IPS-20b (cell line): Measurements from ENCODE around the gene BTBD9.

Source experiments
- H3K27ac ChIP-seq: one replicate; pipeline ENCODE4 v1.5.1; 2013; ENCODE audit warnings: low read length
- H3K27me3 ChIP-seq: 2 replicates; pipeline ENCODE4 v1.6.1; 2013; ENCODE audit warnings: mild to moderate bottlenecking, low read length, inconsistent platforms; ENCODE audit not compliant: insufficient read depth
- H3K36me3 ChIP-seq: 2 replicates; pipeline ENCODE4 v1.6.1; 2013; ENCODE audit warnings: low read depth, mild to moderate bottlenecking, inconsistent platforms, low read length, moderate library complexity; ENCODE audit not compliant: insufficient read depth
- H3K4me1 ChIP-seq: 2 replicates; pipeline ENCODE4 v1.6.1; 2013; ENCODE audit warnings: mild to moderate bottlenecking, control low read depth, inconsistent platforms, low read length, moderate library complexity; ENCODE audit not compliant: insufficient read depth
- H3K4me3 ChIP-seq: 2 replicates; pipeline ENCODE4 v1.5.1; 2013; ENCODE audit warnings: mild to moderate bottlenecking, low read length, inconsistent platforms
- H3K9ac ChIP-seq: 2 replicates; pipeline ENCODE4 v1.6.1; 2013; ENCODE audit warnings: low read depth, mild to moderate bottlenecking, inconsistent platforms, low read length, moderate library complexity
- H3K9me3 ChIP-seq: 2 replicates; pipeline ENCODE4 v1.6.1; 2013; ENCODE audit warnings: mild to moderate bottlenecking, low read depth, low read length, inconsistent platforms; ENCODE audit not compliant: insufficient read depth

BTBD9 gene

GRCh38 chr6:38215225-38215624 lies 424.5 kb downstream of the BTBD9 start:
- no peaks in the 10 kb centered on the region for H3K9me3 ChIP-seq
- H3K9ac ChIP-seq = no peak overlapping the region
- H3K36me3 ChIP-seq = no peaks in the 10 kb centered on the region
- no peak overlapping the region for H3K4me3 ChIP-seq
- H3K4me1 ChIP-seq = peaks cover 24% of the 10 kb centered on the region; the same call in 1 of the 2 replicates
- no peak overlapping the region for H3K27ac ChIP-seq
- H3K27me3 ChIP-seq = no peaks in the 10 kb centered on the region

DNA sequence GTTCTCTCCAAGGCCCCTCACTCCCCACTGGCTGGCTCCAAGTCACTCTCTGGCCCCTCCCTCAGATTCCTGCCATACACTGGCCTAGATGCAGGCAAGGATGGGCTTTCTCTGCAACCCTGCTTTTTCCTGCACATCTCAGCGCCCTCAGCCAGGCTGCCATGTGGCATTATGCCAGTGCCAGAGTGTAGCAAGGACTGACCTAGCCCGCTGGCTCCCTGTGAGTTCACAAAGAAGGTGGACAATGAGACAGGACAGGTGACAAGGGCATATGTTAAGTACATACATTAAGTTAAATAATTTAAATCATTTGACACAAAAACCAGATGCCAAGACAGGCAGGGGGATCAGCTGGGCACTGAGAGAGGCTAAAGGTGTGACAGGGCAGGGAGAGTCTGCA lies 425.6 kb downstream of the BTBD9 start:
- Histone ChIP-seq H3K4me1 (peaks cover 24% of the 10 kb centered on the region; the same call in 1 of the 2 replicates), H3K4me3 (no peak overlapping the region)

GRCh38 chr6:38213251-38213658 lies 426.5 kb downstream of the BTBD9 start:
- Histone ChIP-seq H3K4me3 (no peak overlapping the region), H3K36me3 (no peaks in the 10 kb centered on the region), H3K27me3 (no peaks in the 10 kb centered on the region), H3K4me1 (peaks cover 24% of the 10 kb centered on the region; the same call in 1 of the 2 replicates), H3K9me3 (no peaks in the 10 kb centered on the region), H3K9ac (peak overlapping the region; percentile 1; the same call in 1 of the 2 replicates), H3K27ac (no peak overlapping the region)

More for the DNA sequence above, 425.6 kb downstream of the BTBD9 start:
- no peaks in the 10 kb centered on the region for H3K36me3 ChIP-seq
- no peak overlapping the region for H3K9ac ChIP-seq
- no peak overlapping the region for H3K27ac ChIP-seq
- H3K9me3 ChIP-seq = no peaks in the 10 kb centered on the region
- H3K27me3 ChIP-seq = no peaks in the 10 kb centered on the region

DNA sequence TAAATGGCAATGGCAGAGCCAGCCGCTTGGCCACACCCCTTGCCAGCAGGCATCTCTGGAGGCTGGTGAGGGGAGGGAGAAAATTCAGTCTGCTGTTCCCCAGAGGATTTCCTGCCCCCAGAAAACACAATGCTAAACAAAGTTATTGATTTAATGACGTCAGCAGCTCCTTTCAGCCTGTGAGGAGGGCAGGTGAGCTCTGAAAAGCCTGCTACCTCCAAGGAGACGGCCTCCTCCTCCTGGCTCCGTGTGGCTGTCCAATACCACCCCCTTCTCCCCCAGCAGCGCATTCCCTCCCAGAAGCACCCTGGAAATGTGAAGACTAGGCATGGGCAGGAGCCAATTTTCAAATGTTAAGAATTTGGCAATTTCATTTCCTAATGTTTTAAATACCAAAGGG lies 427.1 kb downstream of the BTBD9 start:
- Histone ChIP-seq H3K9ac (peak overlapping the region; percentile 1; the same call in 1 of the 2 replicates), H3K27ac (no peak overlapping the region)

DNA sequence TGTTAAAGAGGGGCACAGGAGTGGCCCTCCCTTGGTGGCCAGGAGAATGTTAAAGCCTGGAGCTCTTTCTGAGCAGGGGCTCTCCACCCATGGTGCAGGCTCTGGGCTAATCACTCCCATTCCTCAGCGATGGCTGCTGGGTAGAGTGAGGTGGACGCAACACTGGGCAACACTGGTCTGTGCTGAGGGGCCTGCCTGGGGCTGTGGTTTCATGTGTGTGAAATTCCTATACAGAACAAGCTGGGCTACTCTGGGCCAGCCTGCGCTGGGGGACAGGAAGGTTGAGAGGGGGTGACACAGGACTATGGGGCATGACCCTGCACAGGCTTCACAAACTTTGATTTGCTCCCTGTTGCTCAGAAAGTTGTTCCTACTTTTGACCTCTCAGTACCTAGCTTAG lies 427.6 kb downstream of the BTBD9 start:
- no peak overlapping the region for H3K9ac ChIP-seq
- no peak overlapping the region for H3K4me3 ChIP-seq

More for the DNA sequence above, 427.1 kb downstream of the BTBD9 start:
- no peaks in the 10 kb centered on the region for H3K36me3 ChIP-seq
- peaks cover 24% of the 10 kb centered on the region; the same call in 1 of the 2 replicates for H3K4me1 ChIP-seq
- no peaks in the 10 kb centered on the region for H3K27me3 ChIP-seq
- no peak overlapping the region for H3K4me3 ChIP-seq
- H3K9me3 ChIP-seq = no peaks in the 10 kb centered on the region

DNA sequence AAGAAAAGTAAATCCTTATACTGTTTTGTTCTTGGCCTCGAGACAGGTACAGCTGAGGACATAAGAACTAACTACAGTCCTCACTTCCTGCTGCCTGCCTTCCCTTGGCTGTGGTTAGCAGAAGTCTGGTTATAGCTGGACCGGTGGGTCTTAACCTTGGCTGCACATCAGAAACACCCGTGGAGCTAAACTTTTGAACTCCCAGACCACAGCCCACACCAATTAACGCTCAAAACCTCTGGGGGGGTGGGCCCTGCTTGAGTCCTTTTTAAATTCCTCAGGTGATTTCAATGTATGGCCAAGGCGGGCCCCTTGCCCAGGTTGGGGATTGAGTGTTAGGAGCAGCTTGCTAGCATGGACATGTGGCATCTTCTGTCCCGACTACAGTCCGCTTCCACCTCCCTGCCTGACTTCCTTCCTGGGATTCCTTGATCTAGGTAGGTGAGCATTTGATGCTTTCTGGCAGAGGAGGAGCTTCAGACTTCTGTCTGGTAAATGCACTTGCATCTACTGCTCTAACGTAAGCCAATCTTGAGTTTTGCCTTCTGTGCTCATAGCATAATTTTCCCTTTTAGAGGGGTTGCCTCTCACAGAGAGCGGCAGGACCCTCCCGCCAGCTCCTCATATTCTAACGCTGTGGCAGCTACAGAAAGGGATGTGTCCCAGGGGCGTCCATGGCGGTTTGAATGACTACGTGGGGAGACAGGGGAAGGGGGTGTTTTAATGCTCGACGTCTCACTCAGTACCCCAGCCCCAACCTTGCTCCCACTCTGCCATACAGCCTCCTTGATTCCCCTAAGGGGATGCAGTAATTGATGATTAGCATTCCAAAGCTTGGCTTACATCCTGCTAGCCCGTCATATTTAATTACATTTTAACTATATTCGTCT lies 430.1 kb downstream of the BTBD9 start:
- no peaks in the 10 kb centered on the region for H3K36me3 ChIP-seq
- H3K4me1 ChIP-seq = peaks cover 16% of the 10 kb centered on the region; the same call in 1 of the 2 replicates
- H3K9me3 ChIP-seq = no peaks in the 10 kb centered on the region
- H3K27ac ChIP-seq = no peak overlapping the region
- no peak overlapping the region for H3K4me3 ChIP-seq
- no peak overlapping the region for H3K9ac ChIP-seq
- H3K27me3 ChIP-seq = no peaks in the 10 kb centered on the region

More for the DNA sequence above, 427.6 kb downstream of the BTBD9 start:
- Histone ChIP-seq H3K36me3 (no peaks in the 10 kb centered on the region), H3K9me3 (no peaks in the 10 kb centered on the region), H3K27me3 (no peaks in the 10 kb centered on the region), H3K4me1 (peaks cover 24% of the 10 kb centered on the region; the same call in 1 of the 2 replicates), H3K27ac (no peak overlapping the region)

- Histone ChIP-seq H3K27me3 (no peaks in the 10 kb centered on the region), H3K36me3 (no peaks in the 10 kb centered on the region), H3K9me3 (no peaks in the 10 kb centered on the region), H3K9ac (no peak overlapping the region), H3K4me3 (no peak overlapping the region), H3K27ac (no peak overlapping the region), H3K4me1 (peaks cover 13% of the 10 kb centered on the region; the same call in 1 of the 2 replicates)
These were observed 431.7 kb downstream of the BTBD9 start for GRCh38 chr6:38208028-38208427.

DNA sequence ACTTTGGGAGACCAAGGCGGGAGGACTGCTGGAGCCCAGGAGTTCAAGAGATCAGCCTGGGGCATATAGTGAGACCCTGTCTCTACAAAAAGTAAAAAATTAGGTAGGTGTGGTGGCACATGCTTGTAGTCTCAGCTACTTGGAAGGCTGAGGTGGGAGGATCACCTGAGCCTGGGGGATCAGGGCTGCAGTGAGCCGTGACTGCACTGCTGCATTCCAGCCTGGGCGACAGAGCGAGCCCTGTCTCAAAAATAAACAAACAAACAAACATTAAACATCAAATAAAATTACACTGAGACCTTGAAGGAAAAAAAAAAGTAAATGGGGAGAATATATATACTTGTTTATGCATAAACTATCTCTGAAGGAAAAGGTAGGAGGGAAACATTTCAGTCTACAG lies 432.4 kb downstream of the BTBD9 start:
- H3K9ac ChIP-seq = no peak overlapping the region
- H3K4me3 ChIP-seq = no peak overlapping the region
- no peak overlapping the region for H3K27ac ChIP-seq
- no peaks in the 10 kb centered on the region for H3K36me3 ChIP-seq
- no peaks in the 10 kb centered on the region for H3K27me3 ChIP-seq
- no peaks in the 10 kb centered on the region for H3K9me3 ChIP-seq
- peaks cover 7% of the 10 kb centered on the region; the same call in 1 of the 2 replicates for H3K4me1 ChIP-seq

DNA sequence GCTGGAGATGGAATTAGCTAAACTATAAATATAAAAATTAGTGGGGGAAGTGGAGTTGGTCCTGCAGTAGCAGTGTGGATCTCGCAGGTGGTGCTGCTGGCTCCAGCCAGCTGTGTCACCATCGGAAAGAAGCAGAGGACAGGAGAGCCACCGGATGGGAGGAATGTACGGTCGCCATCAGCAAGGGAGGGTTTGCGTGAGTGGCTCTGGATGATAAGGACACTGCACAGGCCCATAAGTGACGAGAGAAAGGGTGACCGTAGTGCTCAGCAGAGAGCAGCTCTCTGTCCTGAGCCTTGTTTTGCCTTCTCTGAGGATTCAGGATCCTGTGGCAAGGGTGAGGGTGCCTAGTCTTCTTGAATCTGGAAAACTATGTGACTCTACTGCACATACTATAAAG lies 441.5 kb downstream of the BTBD9 start:
- Histone ChIP-seq H3K27me3 (no peaks in the 10 kb centered on the region), H3K9me3 (no peaks in the 10 kb centered on the region), H3K4me3 (no peak overlapping the region), H3K36me3 (no peaks in the 10 kb centered on the region), H3K4me1 (peaks cover 4% of the 10 kb centered on the region; the same call in 1 of the 2 replicates), H3K27ac (no peak overlapping the region), H3K9ac (no peak overlapping the region)

GRCh38 chr6:38195113-38195635 lies 444.6 kb downstream of the BTBD9 start:
- no peak overlapping the region for H3K4me3 ChIP-seq
- no peaks in the 10 kb centered on the region for H3K36me3 ChIP-seq
- H3K4me1 ChIP-seq = peaks cover 21% of the 10 kb centered on the region
- no peaks in the 10 kb centered on the region for H3K27me3 ChIP-seq
- H3K27ac ChIP-seq = no peak overlapping the region
- H3K9me3 ChIP-seq = no peaks in the 10 kb centered on the region
- no peak overlapping the region for H3K9ac ChIP-seq

DNA sequence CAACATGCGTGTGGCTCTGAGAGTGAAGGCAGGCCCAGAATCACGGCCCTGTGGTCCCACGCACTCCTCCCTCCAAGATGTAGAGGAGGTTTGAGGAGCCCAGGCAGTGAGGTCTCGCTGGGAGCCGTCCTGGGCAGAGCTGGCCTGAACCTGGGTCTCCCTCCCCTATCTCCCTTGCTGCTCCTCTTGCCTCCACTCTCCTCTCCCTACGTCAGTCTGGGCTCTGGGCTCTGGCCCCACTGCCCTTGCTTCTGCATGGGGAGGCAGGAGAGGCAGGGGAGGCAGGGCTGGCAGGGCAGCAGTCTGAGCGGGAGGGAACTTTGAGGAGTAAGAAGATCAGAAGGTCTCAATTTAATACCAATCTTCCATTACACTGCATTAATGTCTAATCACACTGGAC lies 445.1 kb downstream of the BTBD9 start:
- no peak overlapping the region for H3K4me3 ChIP-seq
- H3K9ac ChIP-seq = no peak overlapping the region
- no peak overlapping the region for H3K27ac ChIP-seq
- peaks cover 21% of the 10 kb centered on the region for H3K4me1 ChIP-seq
- H3K9me3 ChIP-seq = no peaks in the 10 kb centered on the region
- H3K36me3 ChIP-seq = no peaks in the 10 kb centered on the region
- no peaks in the 10 kb centered on the region for H3K27me3 ChIP-seq

DNA sequence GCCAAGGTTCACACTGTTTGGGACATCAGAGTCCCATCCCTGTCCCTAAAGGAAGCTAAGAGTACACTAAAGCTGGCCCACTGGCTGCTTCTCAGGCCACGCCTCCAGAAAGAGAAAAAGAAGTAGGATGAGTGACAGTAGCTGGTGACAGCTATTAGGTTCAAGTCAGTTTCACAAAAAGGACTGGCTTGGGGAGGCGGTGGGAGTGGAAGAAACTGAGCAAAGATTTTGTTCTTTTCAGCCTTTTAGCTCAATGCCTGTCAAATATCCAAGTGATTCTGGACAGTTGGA lies 445.5 kb downstream of the BTBD9 start:
- no peak overlapping the region for H3K9ac ChIP-seq
- no peak overlapping the region for H3K27ac ChIP-seq
- peaks cover 21% of the 10 kb centered on the region for H3K4me1 ChIP-seq
- H3K9me3 ChIP-seq = no peaks in the 10 kb centered on the region
- H3K27me3 ChIP-seq = no peaks in the 10 kb centered on the region
- no peak overlapping the region for H3K4me3 ChIP-seq
- no peaks in the 10 kb centered on the region for H3K36me3 ChIP-seq
